D721Med (cell line): ENCODE measurements around the gene RGL2.

Source experiments
- DNase-seq: peaks from one replicate; pipeline ENCODE4 v3.0.0; 2011; ENCODE audit warnings: low spot score; ENCODE audit not compliant: insufficient read length
- FAIRE-seq: peaks from 2 replicates; lab custom pipeline; 2011; peaks lifted over from hg19 to GRCh38; lab: Jason Lieb, UNC
- CTCF ChIP-seq: IDR thresholded peaks from 2 replicates; pipeline ENCODE4 v1.5.1; 2012; ENCODE audit warnings: mild to moderate bottlenecking, control low read depth; ENCODE audit not compliant: insufficient read depth; ENCODE audit errors: missing control alignments

Gene RGL2

GRCh38 chr6:33297406-33297955 is 1.3 kb downstream of the RGL2 start:
- DNase-seq (no peak), FAIRE-seq (no peak)
- no peak for TF ChIP-seq CTCF

- FAIRE-seq (no peak), DNase-seq (no peak)
- no peak for TF ChIP-seq CTCF
These were observed 1.8 kb downstream of the RGL2 start for GRCh38 chr6:33296797-33297405.

GRCh38 chr6:33295621-33296369 is 2.9 kb downstream of the RGL2 start:
- DNase-seq = no peak
- FAIRE-seq = no peak
- TF ChIP-seq CTCF = no peak

- DNase-seq (no peak), FAIRE-seq (no peak)
- TF ChIP-seq CTCF = no peak
These were observed 4.5 kb downstream of the RGL2 start for GRCh38 chr6:33294086-33294823.

- no peak for TF ChIP-seq CTCF
- FAIRE-seq = no peak
- no peak for DNase-seq
These were observed 5.6 kb downstream of the RGL2 start for GRCh38 chr6:33292996-33293682.

GRCh38 chr6:33290459-33290858 is 8.3 kb downstream of the RGL2 start:
- FAIRE-seq (no peak), DNase-seq (no peak)
- no peak for TF ChIP-seq CTCF
